PFSK-1 (cell line): ENCODE results near the gene ZNF618.

Source experiments
- FOXP2 ChIP-seq: optimal IDR thresholded peaks from 2 replicates; pipeline ENCODE3; 2011; ENCODE audit warnings: borderline replicate concordance, control low read depth, inconsistent platforms; ENCODE audit not compliant: insufficient read depth; ENCODE audit errors: extremely low read length, extremely low read depth
- POLR2AphosphoS5 ChIP-seq: IDR thresholded peaks from 2 replicates; pipeline ENCODE4 v1.6.1; 2012; ENCODE audit warnings: low read depth, mild to moderate bottlenecking, control low read depth, low read length, moderate library complexity
- SIN3A ChIP-seq: IDR thresholded peaks from 2 replicates; pipeline ENCODE4 v1.6.1; 2012; ENCODE audit warnings: mild to moderate bottlenecking, low read length, moderate library complexity, borderline replicate concordance; ENCODE audit not compliant: insufficient read depth
- TAF1 ChIP-seq: IDR thresholded peaks from 2 replicates; pipeline ENCODE4 v1.6.1; 2012; ENCODE audit warnings: low read length, control low read depth, borderline replicate concordance; ENCODE audit not compliant: insufficient read depth
- TF ChIP-seq, protein P1 (sequence below), 2 experiments: IDR thresholded peaks; 2 replicates each; pipeline versions ENCODE4 v1.6.1 to v1.8.0; 2011 to 2012; ENCODE audit warnings: low read depth in 2 of 2, low read length in 2 of 2, control low read depth in 1 of 2, inconsistent platforms in 1 of 2, mild to moderate bottlenecking in 1 of 2, moderate library complexity in 1 of 2; ENCODE audit not compliant: insufficient read depth in 1 of 2

DNA sequence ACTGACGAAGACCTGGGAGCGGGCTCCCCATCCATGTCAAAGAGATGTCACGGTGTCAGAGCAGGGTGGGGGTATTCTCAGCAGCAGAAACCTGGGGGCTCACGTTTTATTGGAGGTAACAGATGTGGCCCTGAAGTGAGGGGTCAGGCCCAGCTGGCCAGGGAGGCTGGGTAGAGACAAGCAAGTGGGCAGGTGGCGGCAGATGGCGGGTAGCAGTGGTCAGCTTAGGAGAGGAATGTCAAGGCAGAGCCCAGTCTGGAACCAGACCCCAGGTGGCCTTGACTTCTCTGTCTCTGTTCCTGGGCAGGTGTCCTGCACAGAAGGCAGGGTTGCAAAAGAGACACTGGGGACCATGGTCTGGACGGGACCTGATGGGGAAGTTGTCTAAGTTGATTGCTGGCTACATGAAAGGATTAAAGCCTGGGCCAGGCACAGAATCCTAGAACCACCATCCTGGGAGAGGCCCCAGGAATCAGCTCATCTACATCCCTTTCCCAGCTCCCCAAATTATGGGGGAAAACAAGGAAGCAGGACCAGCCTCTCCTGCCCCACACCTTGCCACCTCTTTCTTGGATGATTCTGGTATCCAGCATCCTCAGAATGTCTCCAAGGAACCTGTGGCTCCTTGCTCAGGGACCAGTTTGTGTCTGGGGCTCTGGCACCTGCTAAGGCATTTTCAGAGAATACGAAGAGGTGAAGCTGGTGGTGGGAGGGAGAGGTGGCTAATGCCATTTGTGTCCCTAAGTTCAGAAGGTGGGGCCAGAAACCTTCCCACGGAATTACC, 129.5 kb downstream of the ZNF618 start:
- TF ChIP-seq POLR2AphosphoS5 (no peak), TAF1 (no peak), SIN3A (no peak), FOXP2 (no peak)
- TF ChIP-seq, protein P1, sequence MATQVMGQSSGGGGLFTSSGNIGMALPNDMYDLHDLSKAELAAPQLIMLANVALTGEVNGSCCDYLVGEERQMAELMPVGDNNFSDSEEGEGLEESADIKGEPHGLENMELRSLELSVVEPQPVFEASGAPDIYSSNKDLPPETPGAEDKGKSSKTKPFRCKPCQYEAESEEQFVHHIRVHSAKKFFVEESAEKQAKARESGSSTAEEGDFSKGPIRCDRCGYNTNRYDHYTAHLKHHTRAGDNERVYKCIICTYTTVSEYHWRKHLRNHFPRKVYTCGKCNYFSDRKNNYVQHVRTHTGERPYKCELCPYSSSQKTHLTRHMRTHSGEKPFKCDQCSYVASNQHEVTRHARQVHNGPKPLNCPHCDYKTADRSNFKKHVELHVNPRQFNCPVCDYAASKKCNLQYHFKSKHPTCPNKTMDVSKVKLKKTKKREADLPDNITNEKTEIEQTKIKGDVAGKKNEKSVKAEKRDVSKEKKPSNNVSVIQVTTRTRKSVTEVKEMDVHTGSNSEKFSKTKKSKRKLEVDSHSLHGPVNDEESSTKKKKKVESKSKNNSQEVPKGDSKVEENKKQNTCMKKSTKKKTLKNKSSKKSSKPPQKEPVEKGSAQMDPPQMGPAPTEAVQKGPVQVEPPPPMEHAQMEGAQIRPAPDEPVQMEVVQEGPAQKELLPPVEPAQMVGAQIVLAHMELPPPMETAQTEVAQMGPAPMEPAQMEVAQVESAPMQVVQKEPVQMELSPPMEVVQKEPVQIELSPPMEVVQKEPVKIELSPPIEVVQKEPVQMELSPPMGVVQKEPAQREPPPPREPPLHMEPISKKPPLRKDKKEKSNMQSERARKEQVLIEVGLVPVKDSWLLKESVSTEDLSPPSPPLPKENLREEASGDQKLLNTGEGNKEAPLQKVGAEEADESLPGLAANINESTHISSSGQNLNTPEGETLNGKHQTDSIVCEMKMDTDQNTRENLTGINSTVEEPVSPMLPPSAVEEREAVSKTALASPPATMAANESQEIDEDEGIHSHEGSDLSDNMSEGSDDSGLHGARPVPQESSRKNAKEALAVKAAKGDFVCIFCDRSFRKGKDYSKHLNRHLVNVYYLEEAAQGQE (IDR thresholded peaks at IDR 0.05; ENCODE audit: insufficient read depth in 1 of 2, low read depth in 2 of 2, low read length in 2 of 2), result no peak
